HG02938 (cell line): ENCODE results near the gene ATP6V0C.
"Not testable (repeated sequence)": the region's sequence is repeated elsewhere in the genome, so short reads cannot be mapped to it uniquely, and the experiment has no call there.

Experiments used
- ATAC-seq: cut with Tn5 transposase; IDR thresholded peaks from one replicate; pipeline ENCODE4 v1.9.1; 2021; ENCODE audit warnings: mild to moderate bottlenecking, moderate library complexity; ENCODE audit not compliant: unreplicated experiment

The ATP6V0C gene

DNA sequence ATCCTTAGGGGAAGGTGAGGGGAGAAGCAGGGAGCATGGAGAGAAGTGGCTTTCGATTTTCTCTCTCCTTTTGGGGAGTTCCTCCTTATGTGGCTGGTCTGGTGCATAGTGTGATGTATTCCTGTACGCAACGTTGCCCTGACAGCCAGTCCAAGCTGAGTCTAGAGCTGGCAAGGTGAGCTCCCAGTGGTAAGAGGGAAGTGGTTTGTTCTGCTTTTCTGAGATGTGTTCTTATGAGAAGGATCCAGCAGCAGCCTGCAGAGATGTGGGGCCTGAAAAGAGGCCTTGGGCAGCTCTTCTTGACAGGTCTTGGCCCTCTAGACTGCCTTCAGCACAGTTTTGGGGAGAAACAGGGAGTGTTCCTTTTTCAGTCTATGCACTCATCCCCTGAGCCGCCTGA is 27.2 kb downstream of the ATP6V0C start:
- ATAC-seq: not testable (repeated sequence)

DNA sequence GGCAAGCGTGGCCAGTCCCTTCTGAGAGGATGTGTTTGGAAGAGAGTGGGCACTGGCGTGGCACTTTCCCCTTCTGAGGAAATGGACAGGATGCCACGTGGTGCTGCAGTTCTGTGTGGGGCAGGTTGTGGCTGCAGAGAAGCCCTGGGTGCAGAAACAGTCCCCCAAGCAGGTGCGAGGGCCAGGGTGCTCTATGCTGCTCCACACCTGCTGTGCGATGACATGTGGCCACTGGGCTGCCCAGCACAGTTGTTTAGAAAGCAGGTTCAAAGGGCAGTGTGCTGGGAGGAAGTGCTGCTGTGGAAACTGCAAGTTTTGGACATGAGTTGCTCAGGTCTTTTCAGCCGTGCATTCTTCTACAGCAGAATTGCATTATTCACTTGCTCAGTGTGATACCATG is 27.7 kb downstream of the ATP6V0C start:
- not testable (repeated sequence) for ATAC-seq

DNA sequence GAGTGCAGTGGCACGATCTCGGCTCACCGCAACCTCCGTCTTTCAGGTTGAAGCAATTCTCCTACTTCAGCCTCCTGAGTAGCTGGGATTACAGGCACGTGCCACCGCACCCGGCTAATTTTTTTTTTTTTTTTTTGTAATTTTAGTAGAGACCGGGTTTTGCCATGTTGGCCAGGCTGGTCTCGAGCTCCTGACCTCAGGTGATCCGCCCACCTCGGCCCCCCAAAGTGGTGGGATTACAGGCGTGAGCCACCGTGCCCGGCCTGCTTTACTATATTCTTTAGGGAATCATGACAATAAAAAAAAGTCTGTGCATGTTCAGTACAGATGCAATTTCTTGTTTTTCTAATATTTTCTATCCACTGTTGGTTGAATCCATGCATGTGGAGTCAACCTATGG is 30.0 kb downstream of the ATP6V0C start:
- not testable (repeated sequence) for ATAC-seq

DNA sequence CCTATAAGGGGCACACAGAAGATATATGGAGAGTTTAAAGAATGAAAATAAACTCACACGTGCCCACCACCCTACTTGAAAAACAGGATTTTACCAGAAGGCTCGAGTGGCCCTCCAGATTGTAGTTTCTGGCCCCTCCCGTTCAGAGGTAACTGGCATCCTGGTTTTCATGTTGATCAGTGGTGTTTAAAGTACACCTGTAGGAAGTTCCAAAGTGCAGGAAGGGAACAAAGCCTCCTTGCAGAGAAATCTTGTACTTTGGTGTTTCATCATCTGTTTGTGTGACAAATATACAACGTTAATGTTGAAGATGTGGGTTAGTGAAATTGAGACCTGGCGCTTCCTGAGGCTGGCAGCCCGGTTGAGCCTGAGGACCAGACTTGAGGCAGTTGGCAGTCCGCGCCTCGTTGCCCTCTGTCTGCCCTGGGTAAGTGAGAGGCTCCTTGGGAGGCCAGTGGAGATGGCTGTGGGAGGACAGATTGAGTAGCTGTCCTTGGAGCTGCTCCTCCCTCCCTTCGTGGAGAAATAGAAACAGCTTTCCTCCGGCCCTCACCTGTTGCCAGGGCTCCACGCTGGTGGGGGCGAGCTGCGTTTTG is 36.6 kb downstream of the ATP6V0C start:
- not testable (repeated sequence) for ATAC-seq

DNA sequence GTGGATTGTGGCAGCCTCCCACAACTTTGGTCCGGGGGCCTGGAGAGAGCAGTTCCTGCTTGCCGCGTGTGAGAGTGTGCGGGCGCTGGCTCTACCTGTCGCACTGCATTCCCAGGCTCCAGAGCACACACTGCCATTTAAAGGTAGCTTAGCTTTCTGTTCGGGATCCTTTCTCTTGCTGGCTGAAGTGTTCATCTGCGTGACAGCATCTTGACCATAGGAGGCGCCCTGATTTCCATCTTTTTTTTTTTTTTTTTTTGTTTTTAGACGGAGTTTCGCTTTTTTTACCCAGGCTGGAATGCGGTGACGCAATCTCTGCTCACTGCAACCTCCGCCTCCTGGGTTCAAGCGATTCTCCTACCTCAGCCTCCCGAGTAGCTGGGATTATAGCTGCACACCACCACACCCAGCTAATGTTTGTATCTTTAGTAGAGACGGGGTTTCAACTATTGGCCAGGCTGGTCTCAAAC is 37.7 kb downstream of the ATP6V0C start:
- not testable (repeated sequence) for ATAC-seq

DNA sequence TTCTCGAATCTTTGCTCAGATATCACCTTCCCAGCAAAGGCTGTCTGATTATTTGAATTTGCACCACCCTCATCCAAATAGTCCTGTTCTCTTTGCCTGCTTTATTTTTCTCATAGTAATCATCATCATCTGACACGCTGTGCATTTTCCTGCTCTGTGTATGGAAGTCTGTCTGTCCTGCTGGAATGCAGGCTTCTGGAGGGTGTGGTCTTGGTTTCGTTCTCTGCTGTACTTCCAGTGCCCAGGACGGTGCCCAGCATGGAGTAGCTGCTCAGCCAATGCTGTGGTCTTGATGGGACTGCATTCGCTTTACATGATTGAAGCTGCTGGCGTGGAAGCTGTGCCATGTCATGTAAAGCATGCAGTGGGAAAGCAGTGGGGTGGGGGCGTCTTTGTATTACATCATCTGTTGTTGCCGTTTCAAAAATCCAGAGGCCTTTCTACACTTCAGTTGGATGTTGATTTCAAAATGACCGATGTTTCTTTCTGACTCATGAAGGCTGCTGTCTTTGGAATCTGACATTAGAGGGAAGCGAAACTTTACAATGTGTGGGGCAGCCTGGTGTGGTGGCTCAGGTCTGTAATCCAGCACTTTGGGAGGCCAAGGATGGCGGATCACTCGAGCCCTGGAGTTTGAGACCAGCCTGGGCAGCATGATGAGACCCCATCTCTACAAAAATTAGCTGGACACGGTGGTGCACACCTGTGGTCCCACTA is 41.1 kb downstream of the ATP6V0C start:
- not testable (repeated sequence) for ATAC-seq

DNA sequence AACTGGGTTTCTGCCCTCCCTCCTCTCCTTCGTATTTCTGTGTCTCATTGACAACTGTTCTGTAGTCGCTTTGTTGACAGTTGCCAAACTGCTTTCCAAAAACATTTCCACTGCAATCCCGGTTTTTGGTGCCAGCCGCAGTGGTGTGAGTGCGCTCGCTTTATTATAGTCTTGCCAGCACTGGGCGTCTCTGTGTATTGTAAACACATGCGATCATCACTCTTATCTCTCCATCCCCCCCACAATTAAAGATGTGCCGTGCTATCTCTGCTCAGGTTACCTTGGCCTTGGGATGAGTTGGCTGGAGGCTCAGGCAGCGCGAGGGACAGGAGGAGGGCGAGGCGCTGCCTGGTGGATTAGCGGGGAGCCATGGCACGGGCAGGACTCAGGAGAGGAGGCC is 43.4 kb downstream of the ATP6V0C start:
- not testable (repeated sequence) for ATAC-seq

DNA sequence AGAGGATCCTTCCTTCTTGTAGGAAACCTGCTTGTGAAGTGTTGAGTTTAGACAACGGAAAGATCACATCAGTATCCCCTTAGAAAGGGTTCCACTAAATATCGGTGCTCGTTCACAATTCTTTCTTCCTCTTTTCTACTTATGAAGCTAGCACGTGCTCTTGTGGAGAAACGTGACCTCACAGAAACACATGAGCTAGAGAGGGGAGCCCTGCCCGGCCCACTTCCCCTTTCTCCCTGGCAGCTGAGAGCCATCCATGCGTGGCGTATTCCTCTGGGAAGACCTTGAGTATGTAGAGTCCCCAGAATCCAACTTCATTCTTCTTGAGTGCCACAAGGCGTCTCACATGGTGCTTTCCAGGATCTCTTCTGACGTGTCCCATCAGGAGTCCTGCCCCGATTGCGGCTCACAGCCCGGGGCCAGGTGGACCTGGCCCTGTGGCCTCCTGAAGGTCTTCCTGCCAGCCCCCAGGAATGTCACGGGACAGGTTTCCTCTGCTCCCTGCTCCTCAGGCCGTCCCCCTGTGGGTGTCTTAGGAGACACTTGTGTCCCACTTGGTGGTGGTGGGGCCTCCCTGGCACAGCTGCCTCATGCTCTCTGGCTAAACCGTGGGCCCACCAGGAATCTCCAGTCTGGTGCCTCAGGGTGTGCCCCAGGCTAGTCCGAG is 46.5 kb downstream of the ATP6V0C start:
- peak; percentile 51 for ATAC-seq

DNA sequence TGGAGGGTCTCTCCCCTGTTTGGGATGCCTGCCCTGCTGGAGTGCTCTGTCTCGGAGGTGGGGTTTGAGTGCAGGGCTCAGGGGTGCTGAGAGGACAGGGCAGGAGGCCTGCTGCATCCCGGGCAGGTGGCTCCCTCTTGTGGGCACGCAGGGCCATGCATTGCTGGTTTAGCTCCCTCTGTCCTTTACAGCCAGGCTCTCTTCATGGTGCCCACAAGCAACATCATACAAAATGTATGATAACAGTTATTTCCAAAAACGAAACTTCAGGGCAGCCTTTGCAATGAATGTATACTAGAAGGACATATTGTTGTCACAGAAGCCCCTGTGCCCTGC is 47.0 kb downstream of the ATP6V0C start:
- peak; percentile 37 for ATAC-seq

DNA sequence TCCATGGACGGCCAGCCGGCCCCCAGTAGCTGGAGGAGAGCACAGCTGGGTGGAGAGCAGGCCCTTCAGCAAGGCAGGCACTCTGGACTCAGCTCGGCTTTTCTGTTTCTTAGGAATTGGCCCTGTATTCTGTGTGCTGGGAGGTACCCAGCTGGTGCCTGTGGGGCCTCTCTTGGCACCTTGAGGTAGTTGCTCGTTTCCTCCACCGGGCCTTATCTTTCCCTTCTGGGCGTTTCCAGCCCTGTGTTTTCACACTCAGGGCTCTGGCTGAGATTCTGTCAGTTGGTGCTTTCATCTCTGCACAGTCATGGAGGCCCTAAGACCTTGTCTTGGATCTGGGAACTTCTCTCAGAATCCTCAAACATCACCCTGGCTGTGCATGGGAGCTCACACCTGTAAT is 53.8 kb downstream of the ATP6V0C start:
- ATAC-seq: not testable (repeated sequence)

DNA sequence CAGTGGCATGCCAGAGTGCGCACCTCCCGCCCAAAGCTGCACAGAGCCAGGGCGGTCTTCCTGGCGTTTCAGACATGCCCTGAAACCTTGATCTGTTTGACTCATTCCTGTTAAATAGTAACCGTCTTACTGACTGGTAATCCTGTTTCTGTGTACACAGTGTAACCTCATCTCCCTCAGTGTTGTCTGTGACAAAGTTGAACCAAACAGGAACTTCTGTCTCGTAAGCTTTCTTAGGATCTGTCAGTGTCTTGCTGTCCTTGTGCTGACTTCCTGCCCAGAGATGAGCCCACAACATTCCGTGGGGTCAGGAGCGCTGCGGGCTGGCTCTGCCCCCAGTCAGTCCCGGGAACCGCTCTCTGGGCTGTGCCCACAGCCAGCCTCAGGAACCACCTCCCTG is 54.8 kb downstream of the ATP6V0C start:
- not testable (repeated sequence) for ATAC-seq
